ENCODE results near the gene MYH2.

MYH2 gene

GRCh38 chr17:10589553-10590145, 40.2 kb upstream of the MYH2 start:
- TF ChIP-seq ZFP30 (CRISPR knock-in tag; IDR thresholded peaks at IDR 0.05) (no peak), ZFP3 (CRISPR knock-in tag; IDR thresholded peaks at IDR 0.05) (no peak), PPARA (CRISPR knock-in tag; IDR thresholded peaks at IDR 0.05; ENCODE audit: borderline replicate concordance) (no peak), SNAI2 (CRISPR knock-in tag; IDR thresholded peaks at IDR 0.05) (no peak), BACH2 (CRISPR knock-in tag; IDR thresholded peaks at IDR 0.05; ENCODE audit: borderline replicate concordance) (no peak), ZNF8 (CRISPR knock-in tag; IDR thresholded peaks at IDR 0.05) (no peak), TCF4 (CRISPR knock-in tag; IDR thresholded peaks at IDR 0.05; ENCODE audit: borderline replicate concordance) (no peak), CSDC2 (CRISPR knock-in tag; IDR thresholded peaks at IDR 0.05) (no peak), ARNTL (CRISPR knock-in tag; IDR thresholded peaks at IDR 0.05; ENCODE audit: borderline replicate concordance, low read depth) (no peak), ZNF565 (CRISPR knock-in tag; conservative IDR thresholded peaks at IDR 0.05; ENCODE audit: low read depth) (no peak), TOX (CRISPR knock-in tag; IDR thresholded peaks at IDR 0.05; ENCODE audit: borderline replicate concordance) (no peak), TSHZ2 (CRISPR knock-in tag; IDR thresholded peaks at IDR 0.05) (no peak), ISL1 (CRISPR knock-in tag; IDR thresholded peaks at IDR 0.05) (no peak), GLIS3 (CRISPR knock-in tag; IDR thresholded peaks at IDR 0.05) (no peak), OSR1 (CRISPR knock-in tag; IDR thresholded peaks at IDR 0.05) (no peak)
- TF ChIP-seq, protein P1, sequence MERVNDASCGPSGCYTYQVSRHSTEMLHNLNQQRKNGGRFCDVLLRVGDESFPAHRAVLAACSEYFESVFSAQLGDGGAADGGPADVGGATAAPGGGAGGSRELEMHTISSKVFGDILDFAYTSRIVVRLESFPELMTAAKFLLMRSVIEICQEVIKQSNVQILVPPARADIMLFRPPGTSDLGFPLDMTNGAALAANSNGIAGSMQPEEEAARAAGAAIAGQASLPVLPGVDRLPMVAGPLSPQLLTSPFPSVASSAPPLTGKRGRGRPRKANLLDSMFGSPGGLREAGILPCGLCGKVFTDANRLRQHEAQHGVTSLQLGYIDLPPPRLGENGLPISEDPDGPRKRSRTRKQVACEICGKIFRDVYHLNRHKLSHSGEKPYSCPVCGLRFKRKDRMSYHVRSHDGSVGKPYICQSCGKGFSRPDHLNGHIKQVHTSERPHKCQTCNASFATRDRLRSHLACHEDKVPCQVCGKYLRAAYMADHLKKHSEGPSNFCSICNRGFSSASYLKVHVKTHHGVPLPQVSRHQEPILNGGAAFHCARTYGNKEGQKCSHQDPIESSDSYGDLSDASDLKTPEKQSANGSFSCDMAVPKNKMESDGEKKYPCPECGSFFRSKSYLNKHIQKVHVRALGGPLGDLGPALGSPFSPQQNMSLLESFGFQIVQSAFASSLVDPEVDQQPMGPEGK (CRISPR knock-in tag; IDR thresholded peaks at IDR 0.05; ENCODE audit: borderline replicate concordance), result no peak
- TF ChIP-seq, protein P2, sequence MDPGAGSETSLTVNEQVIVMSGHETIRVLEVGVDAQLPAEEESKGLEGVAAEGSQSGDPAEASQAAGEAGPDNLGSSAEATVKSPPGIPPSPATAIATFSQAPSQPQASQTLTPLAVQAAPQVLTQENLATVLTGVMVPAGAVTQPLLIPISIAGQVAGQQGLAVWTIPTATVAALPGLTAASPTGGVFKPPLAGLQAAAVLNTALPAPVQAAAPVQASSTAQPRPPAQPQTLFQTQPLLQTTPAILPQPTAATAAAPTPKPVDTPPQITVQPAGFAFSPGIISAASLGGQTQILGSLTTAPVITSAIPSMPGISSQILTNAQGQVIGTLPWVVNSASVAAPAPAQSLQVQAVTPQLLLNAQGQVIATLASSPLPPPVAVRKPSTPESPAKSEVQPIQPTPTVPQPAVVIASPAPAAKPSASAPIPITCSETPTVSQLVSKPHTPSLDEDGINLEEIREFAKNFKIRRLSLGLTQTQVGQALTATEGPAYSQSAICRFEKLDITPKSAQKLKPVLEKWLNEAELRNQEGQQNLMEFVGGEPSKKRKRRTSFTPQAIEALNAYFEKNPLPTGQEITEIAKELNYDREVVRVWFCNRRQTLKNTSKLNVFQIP (CRISPR knock-in tag; IDR thresholded peaks at IDR 0.05; ENCODE audit: borderline replicate concordance, low read depth), result no peak
- TF ChIP-seq, protein P3, sequence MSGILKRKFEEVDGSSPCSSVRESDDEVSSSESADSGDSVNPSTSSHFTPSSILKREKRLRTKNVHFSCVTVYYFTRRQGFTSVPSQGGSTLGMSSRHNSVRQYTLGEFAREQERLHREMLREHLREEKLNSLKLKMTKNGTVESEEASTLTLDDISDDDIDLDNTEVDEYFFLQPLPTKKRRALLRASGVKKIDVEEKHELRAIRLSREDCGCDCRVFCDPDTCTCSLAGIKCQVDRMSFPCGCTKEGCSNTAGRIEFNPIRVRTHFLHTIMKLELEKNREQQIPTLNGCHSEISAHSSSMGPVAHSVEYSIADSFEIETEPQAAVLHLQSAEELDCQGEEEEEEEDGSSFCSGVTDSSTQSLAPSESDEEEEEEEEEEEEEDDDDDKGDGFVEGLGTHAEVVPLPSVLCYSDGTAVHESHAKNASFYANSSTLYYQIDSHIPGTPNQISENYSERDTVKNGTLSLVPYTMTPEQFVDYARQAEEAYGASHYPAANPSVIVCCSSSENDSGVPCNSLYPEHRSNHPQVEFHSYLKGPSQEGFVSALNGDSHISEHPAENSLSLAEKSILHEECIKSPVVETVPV (CRISPR knock-in tag; IDR thresholded peaks at IDR 0.05), result no peak
- no peak for ATAC-seq

DNA sequence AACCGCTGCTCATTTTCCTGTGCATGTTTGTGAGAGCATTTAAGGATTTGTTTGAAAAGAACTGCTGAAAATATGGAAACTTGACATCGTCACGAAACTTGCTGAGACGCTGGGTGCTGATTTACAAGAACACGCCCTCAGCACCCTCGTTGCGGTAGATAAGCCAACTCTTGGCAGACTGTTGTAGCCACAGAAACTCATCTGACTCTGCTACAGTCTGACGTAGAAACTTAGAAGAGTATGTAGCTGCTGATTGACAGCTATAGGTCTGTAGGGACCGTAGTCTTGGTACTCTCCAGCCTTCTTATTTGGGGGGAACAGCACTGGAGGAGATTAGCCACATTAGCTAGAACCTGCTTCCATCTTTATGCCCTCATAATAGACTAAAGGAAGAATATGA, 36.1 kb upstream of the MYH2 start:
- TF ChIP-seq OSR1 (CRISPR knock-in tag; IDR thresholded peaks at IDR 0.05) (no peak), TSHZ2 (CRISPR knock-in tag; IDR thresholded peaks at IDR 0.05) (no peak), BACH2 (CRISPR knock-in tag; IDR thresholded peaks at IDR 0.05; ENCODE audit: borderline replicate concordance) (no peak), ARNTL (CRISPR knock-in tag; IDR thresholded peaks at IDR 0.05; ENCODE audit: borderline replicate concordance, low read depth) (no peak), PPARA (CRISPR knock-in tag; IDR thresholded peaks at IDR 0.05; ENCODE audit: borderline replicate concordance) (no peak), ESRRG (CRISPR knock-in tag; IDR thresholded peaks at IDR 0.05) (no peak), SNAI2 (CRISPR knock-in tag; IDR thresholded peaks at IDR 0.05) (no peak), ZNF8 (CRISPR knock-in tag; IDR thresholded peaks at IDR 0.05) (no peak), ZFP3 (CRISPR knock-in tag; IDR thresholded peaks at IDR 0.05) (no peak), CREB5 (CRISPR knock-in tag; IDR thresholded peaks at IDR 0.05; ENCODE audit: low read depth) (no peak), RARB (CRISPR knock-in tag; IDR thresholded peaks at IDR 0.05) (no peak), ZC3H10 (CRISPR knock-in tag; IDR thresholded peaks at IDR 0.05) (no peak), ISL1 (CRISPR knock-in tag; IDR thresholded peaks at IDR 0.05) (no peak), TOX (CRISPR knock-in tag; IDR thresholded peaks at IDR 0.05; ENCODE audit: borderline replicate concordance) (no peak)
- TF ChIP-seq, protein P3 (CRISPR knock-in tag; IDR thresholded peaks at IDR 0.05), result no peak
- TF ChIP-seq, protein P1 (CRISPR knock-in tag; IDR thresholded peaks at IDR 0.05; ENCODE audit: borderline replicate concordance), result no peak
- ATAC-seq, result no peak
